Prostate gland (tissue), 2 donors: ENCODE measurements around the gene APOBEC3H. TPM values are rescaled to one million over a fixed set of nuclear protein-coding genes. Genes with fewer than 3 reads are reported as not detected.

ENCODE experiments used
- DNase-seq: peaks from one replicate; pipeline ENCODE4 v3.0.0-alpha.2; 2019; ENCODE audit warnings: low spot score
- H3K27ac ChIP-seq, 2 donors: fragments of 200-600 bp; sonication (generic); 2 replicates each; pipeline ENCODE4 v1.5.1; 2017 to 2019
- H3K27me3 ChIP-seq: fragments of 200-600 bp; sonication (generic); replicated peaks from 2 replicates; pipeline ENCODE4 v1.5.1; 2019; ENCODE audit not compliant: insufficient read depth
- H3K36me3 ChIP-seq, 2 donors: fragments of 200-600 bp; sonication (generic); 1 replicate in 1 of 2; 2 replicates in 1 of 2; pipeline versions ENCODE4 v1.5.1 to v1.8.1; 2017 to 2019
- H3K4me1 ChIP-seq: fragments of 200-600 bp; sonication (generic); replicated peaks from 2 replicates; pipeline ENCODE4 v1.5.1; 2019
- H3K4me3 ChIP-seq, 2 donors: fragments of 200-600 bp; sonication (generic); 2 replicates each; pipeline ENCODE4 v1.5.1; 2017 to 2019
- H3K9me3 ChIP-seq: fragments of 200-600 bp; sonication (generic); 2 replicates; pipeline ENCODE4 v1.5.1; 2017
- POLR2A ChIP-seq: fragments of 450-650 bp; IDR thresholded peaks from one replicate; pipeline ENCODE4 v1.6.1; 2016; ENCODE audit warnings: antibody characterized with exemption, mild to moderate bottlenecking
- POLR2AphosphoS5 ChIP-seq: sonication (generic); formaldehyde crosslinking; IDR thresholded peaks from one replicate; pipeline ENCODE4 v1.6.1; 2017; ENCODE audit warnings: antibody characterized with exemption
- WGBS: methylation state at CpG from one replicate; pipeline ENCODE4 v1.1.5; 2018; 5-methylcytosine and 5-hydroxymethylcytosine counted together
- intact Hi-C: fragments of 100-400 bp; cut with DNase I; formaldehyde crosslinking; loops from one replicate; pipeline ENCODE4 v1.14.2; 2022
- small RNA-seq, 2 donors: library from RNA; depleted of rRNA; stranded (forward); fragments of <200 nt; gene quantifications; one replicate each; pipeline ENCODE3, GENCODE V24; 2016
- total RNA-seq, 2 donors: library from RNA; depleted of rRNA; stranded (reverse); fragments of >200 nt; gene quantifications; one replicate each; pipeline ENCODE4 v1.1.0, GENCODE V29; 2016
- TF ChIP-seq, protein P1 (sequence below), 4 experiments: fragments of 200-600 bp in 2 of 4; fragments of 450-650 bp in 2 of 4; sonication (generic) in 2 of 4; IDR thresholded peaks; 1 replicate in 3 of 4; 2 replicates in 1 of 4; pipeline ENCODE4 v1.5.1; 2016 to 2019; ENCODE audit warnings: antibody characterized with exemption in 4 of 4, mild to moderate bottlenecking in 2 of 4, moderate library complexity in 2 of 4

The APOBEC3H gene
- total RNA-seq, 2 donors from 2014 or later, result 4.1 TPM; not detected in 1

DNA sequence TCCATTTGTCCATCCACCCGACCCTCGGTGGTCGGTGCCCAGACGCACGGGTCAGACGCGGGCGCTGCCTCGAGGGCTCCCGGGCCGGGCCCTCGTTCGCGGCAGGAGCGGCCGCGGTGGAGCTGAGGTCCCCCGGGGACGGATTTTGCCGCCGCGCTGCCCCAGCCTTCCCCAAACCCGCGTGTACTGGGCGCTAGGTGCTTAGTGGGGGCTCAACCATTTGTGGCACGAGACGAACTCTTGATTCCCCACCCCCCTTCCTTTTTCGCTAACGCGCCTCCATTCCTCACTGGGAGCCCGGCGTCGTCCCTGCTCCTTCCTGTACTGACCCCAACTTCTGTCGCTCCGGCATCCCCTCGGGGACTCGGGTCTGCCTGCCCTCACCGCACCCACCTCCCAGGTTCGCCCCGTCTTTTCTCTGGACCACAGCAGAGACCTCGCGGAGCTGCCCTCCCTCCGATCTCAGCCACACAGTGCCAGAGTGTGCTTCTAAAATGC is 56.2 kb downstream of the APOBEC3H start:
- Histone ChIP-seq H3K27me3 (no peaks in the 10 kb centered on the region), H3K27ac (peak overlapping the region; percentile 82 to 98), H3K36me3 (no peaks in the 10 kb centered on the region), H3K9me3 (no peaks in the 10 kb centered on the region), H3K4me1 (peaks cover 8% of the 10 kb centered on the region), H3K4me3 (peak overlapping the region; percentile 70 to 83)
- TF ChIP-seq, protein P1, sequence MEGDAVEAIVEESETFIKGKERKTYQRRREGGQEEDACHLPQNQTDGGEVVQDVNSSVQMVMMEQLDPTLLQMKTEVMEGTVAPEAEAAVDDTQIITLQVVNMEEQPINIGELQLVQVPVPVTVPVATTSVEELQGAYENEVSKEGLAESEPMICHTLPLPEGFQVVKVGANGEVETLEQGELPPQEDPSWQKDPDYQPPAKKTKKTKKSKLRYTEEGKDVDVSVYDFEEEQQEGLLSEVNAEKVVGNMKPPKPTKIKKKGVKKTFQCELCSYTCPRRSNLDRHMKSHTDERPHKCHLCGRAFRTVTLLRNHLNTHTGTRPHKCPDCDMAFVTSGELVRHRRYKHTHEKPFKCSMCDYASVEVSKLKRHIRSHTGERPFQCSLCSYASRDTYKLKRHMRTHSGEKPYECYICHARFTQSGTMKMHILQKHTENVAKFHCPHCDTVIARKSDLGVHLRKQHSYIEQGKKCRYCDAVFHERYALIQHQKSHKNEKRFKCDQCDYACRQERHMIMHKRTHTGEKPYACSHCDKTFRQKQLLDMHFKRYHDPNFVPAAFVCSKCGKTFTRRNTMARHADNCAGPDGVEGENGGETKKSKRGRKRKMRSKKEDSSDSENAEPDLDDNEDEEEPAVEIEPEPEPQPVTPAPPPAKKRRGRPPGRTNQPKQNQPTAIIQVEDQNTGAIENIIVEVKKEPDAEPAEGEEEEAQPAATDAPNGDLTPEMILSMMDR (IDR thresholded peaks at IDR 0.05), result no peak
- no peak for TF ChIP-seq POLR2AphosphoS5
- TF ChIP-seq POLR2A, result no peak
- intact Hi-C loops, result loop anchor here (5.0 kb wide), 1 partner anchor 164 kb away; the partner anchor contains the start of gene RPL3
- DNase-seq, result no peak
- WGBS, result 7% methylated on average over 29 of the region's 43 CpGs

Small RNAs within 50 kb of the gene (small RNA-seq; reads per million reads assigned to genes)
- gene AL022318.2 (0 reads per million in 2 donors), gene COX5BP7 (0 reads per million in 2 donors)

Other genes starting within 250 kb of the APOBEC3H start
- 10 to 100 TPM; 39.9 to 56.2 TPM for gene CBX6, start 225.0 kb upstream of the APOBEC3H start, total RNA-seq
- 1 to 10 TPM in 1 of 2 donors, not detected in 1; 1.6 TPM for gene APOBEC3A, start 139.6 kb upstream of the APOBEC3H start, total RNA-seq
- 1 to 10 TPM in 1 of 2 donors, under 1 TPM in 1; 0.91 to 1.5 TPM for gene APOBEC3B, start 114.9 kb upstream of the APOBEC3H start, total RNA-seq
- 10 to 100 TPM; 21.4 to 52.3 TPM for gene APOBEC3C, start 83.0 kb upstream of the APOBEC3H start, total RNA-seq
- 1 to 10 TPM in 1 of 2 donors, under 1 TPM in 1; 0.77 to 4.0 TPM for gene APOBEC3D, start 76.1 kb upstream of the APOBEC3H start, total RNA-seq
- gene APOBEC3F, start 56.4 kb upstream of the APOBEC3H start, total RNA-seq, result 10 to 100 TPM in 1 of 2 donors, 1 to 10 TPM in 1; 4.4 to 28.3 TPM
- 10 to 100 TPM; 17.7 to 52.3 TPM for gene APOBEC3G, start 20.0 kb upstream of the APOBEC3H start, total RNA-seq
- 100 to 1,000 TPM in 1 of 2 donors, 10 to 100 TPM in 1; 82.7 to 115 TPM for gene CBX7, start 55.4 kb downstream of the APOBEC3H start, total RNA-seq
- 10 to 100 TPM in 1 of 2 donors, 1 to 10 TPM in 1; 9.9 to 16.4 TPM for gene PDGFB, start 147.7 kb downstream of the APOBEC3H start, total RNA-seq
- gene RPL3, start 222.4 kb downstream of the APOBEC3H start, total RNA-seq, result 1,000 to 10,000 TPM; 2,375 to 2,654 TPM